ENCODE measurements around the gene LCE7A.

LCE7A gene

DNA sequence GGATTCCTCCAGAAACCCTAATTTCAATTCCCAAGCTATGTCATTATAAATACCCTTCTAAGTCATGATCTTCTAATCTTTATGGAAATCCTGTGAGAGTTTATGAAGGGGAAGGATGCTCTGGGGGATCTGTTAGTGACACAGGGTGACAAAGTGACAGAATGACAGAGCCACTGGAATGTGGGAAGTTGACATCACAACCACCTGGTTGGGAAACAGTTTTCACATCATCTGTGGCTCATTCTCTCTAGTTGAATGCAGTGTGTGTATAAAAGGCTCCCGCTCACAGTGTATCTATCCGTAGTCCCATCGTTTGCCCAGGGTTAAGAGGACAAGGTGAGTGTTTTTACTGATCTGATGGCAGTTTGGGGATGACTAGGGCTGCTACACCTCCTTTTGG lies at the start of gene LCE7A:
TSS of gene LCE7A (plus strand) at position 301 of the 400 bp plus-strand sequence. CDS start 702 bp downstream, outside the sequence.
- DNase-seq = no peak

GRCh38 chr1:152811050-152811449 lies 48.7 kb upstream of the LCE7A start:
- DNase-seq = no peak

DNA sequence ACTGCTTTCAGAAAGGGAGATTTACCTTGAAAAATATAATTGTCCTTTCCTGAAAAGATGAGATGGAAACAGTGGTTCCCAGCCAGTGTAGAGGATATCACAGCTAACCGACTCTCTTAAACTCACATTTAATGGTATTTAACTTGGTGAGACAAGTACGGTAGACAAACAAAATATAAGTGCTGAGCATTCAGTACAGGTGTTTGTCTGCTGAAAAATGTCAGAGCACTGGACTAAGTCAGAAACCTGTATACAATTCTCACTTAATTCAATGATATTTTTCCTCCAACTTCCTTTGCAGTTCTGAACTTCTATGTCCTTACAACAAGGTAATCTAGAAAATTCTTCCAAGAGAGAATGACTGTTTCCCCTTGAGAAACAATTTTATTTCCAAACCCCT lies 48.1 kb upstream of the LCE7A start, which contains the start of gene LCE1B:
TSS of gene LCE1B (plus strand) at position 301 of the 400 bp plus-strand sequence. CDS start 476 bp downstream, outside the sequence.
- DNase-seq = no peak

- DNase-seq = no peak
Observed at GRCh38 chr1:152817309-152817708, 42.5 kb upstream of the LCE7A start.

DNA sequence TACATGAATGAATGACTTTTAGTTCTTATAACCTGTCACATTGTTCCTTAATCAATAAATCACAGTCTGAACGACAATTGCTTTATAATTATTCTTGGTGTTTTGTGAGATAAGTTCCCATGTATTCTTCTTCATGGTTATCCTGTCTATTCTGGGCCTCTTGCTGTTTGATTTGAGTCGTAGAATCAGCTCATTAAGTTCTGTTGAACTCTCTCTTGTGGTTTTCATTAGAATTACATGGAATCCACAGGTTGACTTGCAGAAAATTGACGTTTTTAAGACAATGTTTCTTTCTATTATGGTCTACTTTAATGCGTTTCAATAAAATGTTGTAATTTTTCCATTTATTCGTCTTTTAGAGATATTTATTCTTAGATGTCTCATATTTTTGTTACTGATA lies 36.5 kb upstream of the LCE7A start:
- DNase-seq = no peak

DNA sequence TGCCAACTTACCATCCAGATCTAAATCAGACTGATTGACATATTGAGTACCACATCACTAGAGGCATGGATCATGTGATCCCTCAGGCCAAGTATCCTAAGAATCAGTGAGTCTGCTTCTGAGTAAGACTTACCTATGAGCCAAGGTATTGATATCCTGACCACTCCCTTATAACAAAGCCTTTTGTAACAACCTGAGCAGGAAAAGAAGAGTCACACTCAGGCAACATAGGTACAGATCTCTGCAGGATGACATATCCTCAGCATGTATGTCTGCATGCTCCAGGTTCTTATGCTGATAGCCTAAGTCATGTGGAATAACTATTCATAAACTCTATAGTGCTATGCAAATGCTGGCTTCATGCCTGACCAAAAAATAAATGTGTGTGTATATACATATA lies 34.8 kb upstream of the LCE7A start:
- DNase-seq = no peak

- DNase-seq = no peak
Observed at GRCh38 chr1:152827173-152827572, 32.6 kb upstream of the LCE7A start, which contains the start of gene LCE1A. LCE1A (plus strand) TSS chr1:152827473; CDS start chr1:152827473, 0 bp downstream.

- no peak for DNase-seq
Observed at GRCh38 chr1:152836870-152837269, 22.9 kb upstream of the LCE7A start.

DNA sequence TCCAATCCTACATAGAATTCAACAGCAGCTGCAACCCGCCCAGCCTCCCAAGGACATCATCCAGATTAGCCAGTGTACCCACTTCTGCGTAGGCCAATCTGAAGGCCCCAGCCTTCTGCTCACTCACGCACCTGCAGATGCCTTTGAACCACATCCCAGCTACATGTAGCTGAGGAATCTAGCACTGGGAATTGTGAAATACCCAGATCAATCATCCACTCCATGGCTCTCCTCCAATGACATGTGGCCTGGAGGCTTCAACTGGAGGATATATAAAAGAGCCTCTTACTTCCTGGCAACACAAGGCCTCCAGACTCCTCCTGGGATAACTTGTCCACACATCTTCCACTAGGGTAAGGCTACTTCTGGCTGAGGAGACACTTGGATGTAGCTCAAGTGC lies 17.2 kb upstream of the LCE7A start, which contains the start of gene LCE6A:
TSS of gene LCE6A (plus strand) at position 301 of the 400 bp plus-strand sequence. CDS start 665 bp downstream, outside the sequence.
- no peak for DNase-seq

- no peak for DNase-seq
Observed at GRCh38 chr1:152855661-152856060, 4.1 kb upstream of the LCE7A start.

DNA sequence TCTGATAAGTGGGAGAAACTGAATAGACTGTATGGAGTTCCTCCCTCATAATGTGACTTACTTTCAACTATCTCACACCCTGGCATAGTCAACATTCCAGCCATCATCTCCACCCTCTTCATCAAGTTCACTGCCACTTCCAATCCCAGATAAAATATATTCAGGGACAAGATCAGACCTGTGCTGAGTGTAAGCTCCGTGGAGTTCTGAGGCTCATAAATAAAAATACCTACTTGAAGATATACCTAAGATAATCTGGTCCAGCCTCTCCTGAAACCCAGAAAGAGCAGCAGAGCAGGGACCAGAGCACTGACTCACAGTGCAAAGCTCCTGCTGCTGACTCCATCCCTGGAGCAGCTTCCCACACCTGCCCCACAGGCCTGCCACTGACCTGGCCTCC lies 1.7 kb upstream of the LCE7A start:
- DNase-seq = no peak

GRCh38 chr1:152860129-152860528 lies 333 bp downstream of the LCE7A start:
- DNase-seq = no peak

DNA sequence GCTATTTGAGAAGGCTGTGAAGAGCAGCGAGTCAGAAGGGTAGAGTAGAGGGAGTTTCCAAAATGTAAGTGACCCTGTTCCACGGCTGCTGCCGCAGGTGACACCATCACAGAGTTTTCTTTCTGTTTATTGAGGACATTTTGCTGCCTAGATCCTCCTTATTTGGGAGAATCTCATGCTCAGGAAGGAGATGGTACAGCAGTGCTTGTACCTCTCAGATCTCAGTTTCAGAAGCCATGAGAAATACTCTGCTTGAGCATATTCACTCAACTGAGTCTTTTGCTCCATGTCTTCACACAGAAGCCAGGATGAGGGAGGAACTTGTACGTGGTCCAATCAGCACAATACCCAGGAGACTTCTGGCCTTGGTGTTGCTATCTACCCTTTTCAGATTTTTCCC lies 1.6 kb downstream of the LCE7A start:
- DNase-seq = no peak

- DNase-seq = no peak
Observed at GRCh38 chr1:152864443-152864842, 4.6 kb downstream of the LCE7A start.

- no peak for DNase-seq
Observed at GRCh38 chr1:152866321-152866720, 6.5 kb downstream of the LCE7A start.

DNA sequence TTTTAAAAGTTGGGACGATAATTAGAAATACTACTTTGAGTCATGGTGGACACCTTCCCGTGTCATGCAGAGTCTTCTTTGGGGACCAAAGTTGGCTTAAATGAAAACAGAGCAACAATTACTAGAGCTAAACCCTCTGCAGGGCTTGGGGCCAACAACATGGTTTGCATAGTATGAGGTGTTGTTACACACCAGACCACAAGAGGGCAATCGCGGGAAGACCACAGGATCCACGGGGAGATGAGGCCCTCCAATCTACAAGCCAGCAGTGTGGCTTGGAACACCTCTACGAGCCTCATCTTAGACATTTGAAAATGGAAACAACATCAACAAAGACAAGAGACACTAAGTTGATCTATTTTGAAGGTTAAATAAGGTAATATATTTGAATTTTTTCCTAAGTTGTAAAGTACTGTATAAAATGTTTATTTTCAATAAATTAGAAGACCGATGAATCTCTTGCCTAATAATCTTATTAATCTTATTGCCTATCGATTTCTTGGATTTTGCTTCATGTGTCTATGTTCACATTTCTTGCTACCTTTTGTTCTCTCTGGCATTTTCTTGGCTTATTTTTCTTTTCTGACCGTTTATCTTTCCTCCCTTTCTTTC lies 10.1 kb downstream of the LCE7A start:
- DNase-seq = peak; percentile 61

DNA sequence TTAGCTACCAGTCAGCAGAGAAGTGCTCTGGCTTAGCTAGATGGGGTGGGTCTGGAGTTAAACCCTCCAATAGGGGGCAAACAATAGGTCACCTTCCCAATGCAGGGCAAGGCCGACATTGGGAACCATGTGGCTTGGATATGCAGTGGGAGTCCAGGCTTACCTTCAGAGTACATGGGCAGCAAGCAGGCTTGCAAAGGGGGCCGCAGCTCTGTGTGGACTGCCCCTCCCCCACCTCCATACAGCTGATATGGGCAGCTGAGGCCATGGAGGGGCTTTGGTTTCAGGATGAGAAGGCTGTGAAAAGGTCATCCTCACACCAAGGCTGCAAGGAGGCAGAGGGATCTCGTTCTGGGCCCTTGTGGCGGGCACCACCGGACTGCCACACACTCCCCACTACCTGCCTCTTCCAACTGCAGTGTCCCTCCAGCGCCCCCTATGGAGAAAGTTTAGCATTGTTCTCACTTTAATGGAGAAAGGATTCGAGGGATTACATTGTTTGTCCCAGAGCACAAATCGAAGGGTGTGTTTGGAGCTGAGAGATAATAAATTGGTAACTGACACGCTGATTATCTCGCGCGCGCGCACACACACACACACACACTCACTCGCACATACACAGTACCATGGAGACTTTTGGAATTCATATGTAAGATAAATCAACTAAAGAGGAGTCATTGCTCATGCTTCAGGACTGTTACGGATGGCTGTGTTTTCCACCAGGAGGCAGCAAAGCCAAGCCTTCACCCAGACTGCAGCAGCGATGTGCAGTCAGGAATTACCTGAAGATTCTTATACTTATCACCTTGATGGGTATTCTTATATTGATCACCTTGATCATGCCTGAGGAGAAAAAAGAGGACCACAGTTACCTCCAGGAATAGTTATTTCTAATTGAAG lies 11.3 kb downstream of the LCE7A start:
- no peak for DNase-seq

GRCh38 chr1:152871731-152872126 lies 11.9 kb downstream of the LCE7A start:
- DNase-seq = no peak

GRCh38 chr1:152873495-152873894 lies 13.7 kb downstream of the LCE7A start:
- DNase-seq = no peak

DNA sequence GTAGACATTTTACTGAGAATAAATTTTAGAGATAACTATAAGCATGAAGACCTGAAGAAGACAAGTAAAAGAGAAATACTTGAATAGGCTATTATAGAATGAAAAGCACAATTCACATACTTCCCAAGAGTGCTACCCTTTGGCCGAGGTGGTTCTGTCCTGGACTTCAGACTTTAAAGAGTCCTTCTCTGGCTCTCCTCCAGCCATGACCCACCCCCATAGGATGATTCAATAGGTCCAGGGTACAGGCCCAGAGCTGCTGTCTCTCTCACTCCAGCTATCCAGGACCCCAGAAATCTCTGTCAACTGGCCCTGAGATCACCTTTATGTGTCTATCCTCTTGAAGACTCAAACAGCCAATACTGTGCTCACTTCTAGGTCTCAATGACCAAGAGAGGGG lies 17.0 kb downstream of the LCE7A start:
- DNase-seq = no peak

- DNase-seq = peak; percentile 8
Observed at GRCh38 chr1:152878042-152878441, 18.2 kb downstream of the LCE7A start, which contains the start of gene SMCP. SMCP (plus strand) TSS chr1:152878322; CDS start chr1:152884423, 6,101 bp downstream.

DNA sequence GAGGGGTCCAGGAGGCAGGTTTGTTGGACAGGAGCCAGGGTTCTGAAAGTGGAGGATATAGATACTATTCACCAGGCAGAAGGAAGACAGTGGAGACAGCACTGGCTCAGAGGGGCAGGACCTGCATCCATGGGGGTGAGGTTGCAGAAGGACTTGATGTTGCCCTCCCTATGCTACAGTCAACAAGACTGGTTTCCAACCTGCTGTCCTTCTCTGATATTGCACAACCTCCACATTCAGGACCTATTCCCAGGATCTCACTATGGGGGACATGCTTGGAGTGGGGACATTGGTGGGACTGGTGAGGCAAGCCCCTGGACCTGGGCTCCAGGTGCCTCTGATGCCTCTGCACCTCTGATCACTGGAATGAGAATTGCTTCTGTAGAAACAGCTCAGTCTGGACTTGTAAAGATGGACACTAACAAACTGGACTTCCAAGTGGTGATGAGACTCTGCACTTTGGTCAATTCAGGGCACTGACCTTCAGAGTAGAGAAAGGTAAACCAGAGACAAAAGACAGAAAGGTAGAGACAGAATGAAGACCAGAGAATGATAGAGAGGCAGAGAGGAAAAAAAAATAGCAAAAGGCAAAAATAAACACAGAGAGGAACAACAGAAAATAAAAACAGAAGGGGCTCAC lies 19.9 kb downstream of the LCE7A start:
- DNase-seq = no peak

- no peak for DNase-seq
Observed at GRCh38 chr1:152880316-152880715, 20.5 kb downstream of the LCE7A start.

Measured in stimulated activated CD4-positive, alpha-beta T cell treated with anti-CD3 and anti-CD28 coated beads, Interleukin-4, amount 100 ng/mL, for 24 hours (primary cell).